GM23338 (cell line): ENCODE results near the gene COL26A1. TPM values are rescaled to one million over a fixed set of nuclear protein-coding genes. Genes with fewer than 3 reads are reported as not detected.

ENCODE experiments used
- ATAC-seq: fragments of 200-7000 bp; cut with Tn5 transposase; 3 replicates; pipeline ENCODE4 v1.9.1; 2020
- DNase-seq: peaks from one replicate; pipeline ENCODE4 v3.0.0-alpha.2; 2015; ENCODE audit warnings: low spot score
- H2AFZ ChIP-seq: fragments of 200-600 bp; sonication (generic); 2 replicates; pipeline ENCODE4 v1.8.0; 2016; ENCODE audit warnings: antibody characterized with exemption, mild to moderate bottlenecking, moderate library complexity
- H3F3A ChIP-seq: fragments of 200-600 bp; sonication (generic); replicated peaks from 2 replicates; pipeline ENCODE4 v1.8.0; 2017; ENCODE audit warnings: antibody characterized with exemption, mixed run types, low read depth
- H3K27ac ChIP-seq: fragments of 200-600 bp; sonication (generic); 2 replicates; pipeline ENCODE4 v1.6.1; 2016; ENCODE audit warnings: low read depth
- H3K27me3 ChIP-seq: fragments of 200-600 bp; sonication (generic); 2 replicates; pipeline ENCODE4 v1.8.0; 2016; ENCODE audit warnings: mild to moderate bottlenecking, mixed run types, moderate library complexity; ENCODE audit not compliant: insufficient read depth
- H3K36me3 ChIP-seq: fragments of 200-600 bp; sonication (generic); 2 replicates; pipeline ENCODE4 v1.8.0; 2016; ENCODE audit warnings: mild to moderate bottlenecking; ENCODE audit not compliant: insufficient read depth
- H3K4me1 ChIP-seq: fragments of 200-600 bp; sonication (generic); 2 replicates; pipeline ENCODE4 v1.8.0; 2016; ENCODE audit warnings: mild to moderate bottlenecking, moderate library complexity; ENCODE audit not compliant: insufficient read depth
- H3K4me2 ChIP-seq: fragments of 200-600 bp; sonication (generic); 2 replicates; pipeline ENCODE4 v1.7.1; 2017; ENCODE audit warnings: mixed run types
- H3K4me3 ChIP-seq: fragments of 200-600 bp; sonication (generic); 2 replicates; pipeline ENCODE4 v1.6.1; 2016; ENCODE audit warnings: mixed run types
- H3K79me2 ChIP-seq: fragments of 200-600 bp; sonication (generic); replicated peaks from 2 replicates; pipeline ENCODE4 v1.8.0; 2017; ENCODE audit warnings: mild to moderate bottlenecking; ENCODE audit not compliant: insufficient read depth
- H3K9me2 ChIP-seq: fragments of 200-600 bp; sonication (generic); 2 replicates; pipeline ENCODE4 v1.8.0; 2017; ENCODE audit not compliant: insufficient read depth
- H4K20me1 ChIP-seq: fragments of 200-600 bp; sonication (generic); replicated peaks from 2 replicates; pipeline ENCODE4 v1.8.0; 2017; ENCODE audit warnings: mild to moderate bottlenecking; ENCODE audit not compliant: insufficient read depth
- H3K27ac Mint-ChIP-seq: 2 replicates; pipeline ENCODE4 v1.8.0; 2020; ENCODE audit warnings: inconsistent platforms, mild to moderate bottlenecking, moderate library complexity, mixed read lengths
- H3K27me3 Mint-ChIP-seq: 3 replicates; pipeline ENCODE4 v1.8.0; 2022; ENCODE audit warnings: low read depth, mild to moderate bottlenecking, moderate library complexity, mixed read lengths, inconsistent platforms; ENCODE audit not compliant: insufficient read depth, poor library complexity
- H3K36me3 Mint-ChIP-seq: 3 replicates; pipeline ENCODE4 v1.8.0; 2021; ENCODE audit warnings: low read depth, mild to moderate bottlenecking, inconsistent platforms, moderate library complexity, mixed read lengths
- H3K4me1 Mint-ChIP-seq: 3 replicates; pipeline ENCODE4 v1.8.0; 2020; ENCODE audit warnings: mild to moderate bottlenecking, inconsistent platforms, mixed read lengths
- H3K4me3 Mint-ChIP-seq: 3 replicates; pipeline ENCODE4 v1.8.0; 2021; ENCODE audit warnings: moderate library complexity, mild to moderate bottlenecking, inconsistent platforms, mixed read lengths
- H3K9me3 Mint-ChIP-seq: 3 replicates; pipeline ENCODE4 v1.8.0; 2020; ENCODE audit warnings: moderate library complexity, mild to moderate bottlenecking, inconsistent platforms, mixed read lengths
- CREB1 ChIP-seq: fragments of 250-450 bp; sonication (Bioruptor Pico); IDR thresholded peaks from 2 replicates; pipeline ENCODE4 v1.5.0; 2020; ENCODE audit warnings: low read depth, mild to moderate bottlenecking, moderate library complexity
- EZH2 ChIP-seq: fragments of 200-600 bp; sonication (generic); IDR thresholded peaks from one replicate; pipeline ENCODE4 v1.8.0; 2017; ENCODE audit warnings: antibody characterized with exemption, mild to moderate bottlenecking, low read depth; ENCODE audit not compliant: unreplicated experiment
- EZH2phosphoT487 ChIP-seq: fragments of 200-600 bp; sonication (generic); IDR thresholded peaks from one replicate; pipeline ENCODE4 v1.8.1; 2018; ENCODE audit warnings: antibody characterized with exemption; ENCODE audit not compliant: unreplicated experiment
- JUNB ChIP-seq: IDR thresholded peaks from one replicate; pipeline ENCODE4 v1.6.1; 2016; ENCODE audit warnings: antibody characterized with exemption; ENCODE audit not compliant: unreplicated experiment
- NANOG ChIP-seq: IDR thresholded peaks from 2 replicates; pipeline ENCODE4 v1.6.1; 2016; ENCODE audit warnings: antibody characterized with exemption, borderline replicate concordance
- POLR2AphosphoS5 ChIP-seq: IDR thresholded peaks from 2 replicates; pipeline ENCODE4 v1.6.1; 2016; ENCODE audit warnings: antibody characterized with exemption, low read depth
- REST ChIP-seq: IDR thresholded peaks from one replicate; pipeline ENCODE4 v1.6.1; 2018; ENCODE audit warnings: antibody characterized with exemption; ENCODE audit not compliant: unreplicated experiment
- STAT1 ChIP-seq: IDR thresholded peaks from one replicate; pipeline ENCODE4 v1.6.1; 2016; ENCODE audit warnings: antibody characterized with exemption; ENCODE audit not compliant: unreplicated experiment
- ZNF114 ChIP-seq: fragments of 250-450 bp; sonication (Bioruptor Pico); IDR thresholded peaks from 2 replicates; pipeline ENCODE4 v1.5.0; 2020; ENCODE audit warnings: mild to moderate bottlenecking, moderate library complexity
- ZNF331 ChIP-seq: fragments of 250-450 bp; sonication (Bioruptor Pico); IDR thresholded peaks from 2 replicates; pipeline ENCODE4 v1.5.0; 2020; ENCODE audit warnings: low read depth, mild to moderate bottlenecking, moderate library complexity
- ZNF462 ChIP-seq: fragments of 250-450 bp; sonication (Bioruptor Pico); IDR thresholded peaks from 2 replicates; pipeline ENCODE4 v1.5.0; 2020; ENCODE audit warnings: mild to moderate bottlenecking, moderate library complexity
- polyA plus RNA-seq: library from polyadenylated mRNA; unstranded; fragments of >200 nt; fragmentation: Nextera tagmentation; extraction: Ambion mirVana; gene quantifications from 2 replicates; pipeline ENCODE4 v1.2.1, GENCODE V29; 2016
- total RNA-seq: library from RNA; depleted of rRNA; stranded (reverse); fragments of >200 nt; shearing (Covaris generic); gene quantifications from 2 replicates; pipeline ENCODE4 v1.2.3, GENCODE V29; 2014
- TF ChIP-seq, protein P1 (sequence below), 2 experiments: fragments of 200-600 bp in 1 of 2; sonication (generic) in 1 of 2; conservative IDR thresholded peaks; 2 replicates each; pipeline versions ENCODE4 v1.5.1 to v1.6.1; 2016 to 2017; ENCODE audit warnings: antibody characterized with exemption in 2 of 2, low read depth in 2 of 2, mild to moderate bottlenecking in 2 of 2, moderate library complexity in 1 of 2
- TF ChIP-seq, protein P2 (sequence below): IDR thresholded peaks from 2 replicates; pipeline ENCODE4 v1.6.1; 2016; ENCODE audit warnings: antibody characterized with exemption

COL26A1 gene
- total and polyA plus RNA-seq, 2 experiments from 2014 or later = 17.8 to 55.0 TPM

DNA sequence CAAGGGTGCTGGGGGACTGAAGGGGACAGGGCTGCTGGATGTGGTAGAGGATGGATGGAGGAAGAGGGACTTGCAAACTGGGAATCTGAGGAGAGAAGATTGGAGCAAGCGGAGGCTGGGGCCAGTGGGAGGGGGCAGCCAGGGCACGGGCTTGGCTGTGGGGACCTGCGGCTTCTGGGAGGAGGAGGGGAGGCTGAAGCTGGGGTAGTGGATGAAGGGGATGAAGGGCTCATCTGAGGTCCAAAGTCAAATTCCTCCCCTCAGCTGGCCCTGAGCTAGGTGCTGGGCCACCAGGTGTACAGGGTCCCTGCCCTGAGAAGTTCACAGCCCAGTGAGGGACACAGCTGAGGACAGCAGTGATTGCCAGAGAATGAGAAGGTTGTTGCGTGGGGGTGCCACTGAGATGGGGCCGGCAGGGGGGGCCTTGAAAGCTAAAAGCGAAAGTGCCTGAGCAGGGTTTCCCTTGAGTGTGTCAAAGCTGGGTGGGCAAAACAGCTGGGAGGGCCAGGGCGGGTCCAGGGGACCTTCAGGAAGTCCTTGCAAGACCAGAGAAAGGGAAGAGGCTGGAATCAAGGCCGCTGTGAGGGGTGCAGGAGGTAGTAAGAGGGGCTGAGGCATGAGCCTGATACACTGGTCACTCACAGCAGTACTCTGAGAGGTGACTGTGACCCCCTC lies 191.2 kb downstream of the COL26A1 start:
- ATAC-seq (no peak), DNase-seq (no peak)
- TF ChIP-seq CREB1 (CRISPR knock-in tag) = no peak
- TF ChIP-seq, protein P1, sequence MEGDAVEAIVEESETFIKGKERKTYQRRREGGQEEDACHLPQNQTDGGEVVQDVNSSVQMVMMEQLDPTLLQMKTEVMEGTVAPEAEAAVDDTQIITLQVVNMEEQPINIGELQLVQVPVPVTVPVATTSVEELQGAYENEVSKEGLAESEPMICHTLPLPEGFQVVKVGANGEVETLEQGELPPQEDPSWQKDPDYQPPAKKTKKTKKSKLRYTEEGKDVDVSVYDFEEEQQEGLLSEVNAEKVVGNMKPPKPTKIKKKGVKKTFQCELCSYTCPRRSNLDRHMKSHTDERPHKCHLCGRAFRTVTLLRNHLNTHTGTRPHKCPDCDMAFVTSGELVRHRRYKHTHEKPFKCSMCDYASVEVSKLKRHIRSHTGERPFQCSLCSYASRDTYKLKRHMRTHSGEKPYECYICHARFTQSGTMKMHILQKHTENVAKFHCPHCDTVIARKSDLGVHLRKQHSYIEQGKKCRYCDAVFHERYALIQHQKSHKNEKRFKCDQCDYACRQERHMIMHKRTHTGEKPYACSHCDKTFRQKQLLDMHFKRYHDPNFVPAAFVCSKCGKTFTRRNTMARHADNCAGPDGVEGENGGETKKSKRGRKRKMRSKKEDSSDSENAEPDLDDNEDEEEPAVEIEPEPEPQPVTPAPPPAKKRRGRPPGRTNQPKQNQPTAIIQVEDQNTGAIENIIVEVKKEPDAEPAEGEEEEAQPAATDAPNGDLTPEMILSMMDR (conservative IDR thresholded peaks at IDR 0.05; ENCODE audit: low read depth in 2 of 2) = no peak
- TF ChIP-seq POLR2AphosphoS5 = no peak
- TF ChIP-seq STAT1 = no peak
- TF ChIP-seq ZNF114 = no peak
- TF ChIP-seq ZNF331 (CRISPR knock-in tag) = no peak
- no peak for TF ChIP-seq NANOG
- no peak for TF ChIP-seq REST
- no peak for TF ChIP-seq JUNB
- TF ChIP-seq ZNF462 = no peak
- no peak for TF ChIP-seq EZH2phosphoT487
- TF ChIP-seq EZH2 = no peak
- TF ChIP-seq, protein P2, sequence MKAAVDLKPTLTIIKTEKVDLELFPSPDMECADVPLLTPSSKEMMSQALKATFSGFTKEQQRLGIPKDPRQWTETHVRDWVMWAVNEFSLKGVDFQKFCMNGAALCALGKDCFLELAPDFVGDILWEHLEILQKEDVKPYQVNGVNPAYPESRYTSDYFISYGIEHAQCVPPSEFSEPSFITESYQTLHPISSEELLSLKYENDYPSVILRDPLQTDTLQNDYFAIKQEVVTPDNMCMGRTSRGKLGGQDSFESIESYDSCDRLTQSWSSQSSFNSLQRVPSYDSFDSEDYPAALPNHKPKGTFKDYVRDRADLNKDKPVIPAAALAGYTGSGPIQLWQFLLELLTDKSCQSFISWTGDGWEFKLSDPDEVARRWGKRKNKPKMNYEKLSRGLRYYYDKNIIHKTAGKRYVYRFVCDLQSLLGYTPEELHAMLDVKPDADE = no peak
- Histone ChIP-seq H2AFZ (no peak overlapping the region), H3K4me1 (no peaks in the 10 kb centered on the region), H3K79me2 (no peaks in the 10 kb centered on the region), H3K4me3 (no peak overlapping the region), H3K27me3 (no peaks in the 10 kb centered on the region), H3F3A (no peaks in the 10 kb centered on the region), H3K36me3 (no peaks in the 10 kb centered on the region), H3K9me2 (no peaks in the 10 kb centered on the region), H3K27ac (no peak overlapping the region), H3K4me2 (no peak overlapping the region), H4K20me1 (no peaks in the 10 kb centered on the region; the same call in 1 of the 2 replicates)
- H3K4me1 Mint-ChIP-seq = no peaks in the 10 kb centered on the region
- peaks cover 4% of the 10 kb centered on the region; the same call in 1 of the 3 replicates for H3K36me3 Mint-ChIP-seq
- no peaks in the 10 kb centered on the region for H3K9me3 Mint-ChIP-seq
- H3K27ac Mint-ChIP-seq = no peak overlapping the region; the same call in 1 of the 2 replicates
- H3K4me3 Mint-ChIP-seq = no peak overlapping the region
- peaks cover 6% of the 10 kb centered on the region for H3K27me3 Mint-ChIP-seq
